ENCODE data around the gene CCDC40.

The CCDC40 gene

DNA sequence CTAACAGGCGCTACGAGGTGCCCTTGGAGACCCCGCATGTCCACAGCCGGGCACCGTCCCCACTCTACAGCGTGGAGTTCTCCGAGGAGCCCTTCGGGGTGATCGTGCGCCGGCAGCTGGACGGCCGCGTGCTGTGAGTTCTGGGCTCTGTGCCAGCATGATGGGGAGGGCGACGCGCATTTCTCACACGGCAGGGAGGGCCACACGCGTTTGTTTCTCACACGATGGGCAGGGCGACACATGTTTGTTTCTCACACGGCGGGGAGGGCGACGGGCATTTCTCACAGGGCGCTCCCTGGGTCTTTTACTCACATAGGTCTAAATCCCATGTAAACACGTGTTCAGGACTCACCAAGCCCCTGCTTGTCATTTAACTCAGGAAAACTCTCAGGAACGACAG, 69.3 kb downstream of the CCDC40 start:
- no peak for DNase-seq

DNA sequence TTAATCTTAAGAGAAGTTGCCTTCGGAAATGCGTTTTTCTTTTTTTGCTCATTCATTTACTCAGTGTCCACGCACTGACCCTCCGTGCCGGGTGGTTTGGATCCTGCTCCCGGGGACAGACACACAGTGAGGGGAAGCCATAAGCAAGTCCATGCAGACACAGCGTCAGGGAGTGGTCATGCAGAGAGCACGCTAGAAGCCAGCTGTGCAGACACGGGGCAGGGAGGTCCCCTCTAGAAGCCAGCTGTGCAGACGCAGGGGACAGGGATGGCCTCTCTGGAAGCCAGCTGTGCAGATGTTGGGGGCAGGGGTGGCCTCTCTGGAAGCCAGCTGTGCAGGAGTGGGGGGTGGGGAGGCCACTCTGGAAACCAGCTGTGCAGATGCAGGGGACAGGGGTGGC, 69.7 kb downstream of the CCDC40 start:
- DNase-seq = no peak

DNA sequence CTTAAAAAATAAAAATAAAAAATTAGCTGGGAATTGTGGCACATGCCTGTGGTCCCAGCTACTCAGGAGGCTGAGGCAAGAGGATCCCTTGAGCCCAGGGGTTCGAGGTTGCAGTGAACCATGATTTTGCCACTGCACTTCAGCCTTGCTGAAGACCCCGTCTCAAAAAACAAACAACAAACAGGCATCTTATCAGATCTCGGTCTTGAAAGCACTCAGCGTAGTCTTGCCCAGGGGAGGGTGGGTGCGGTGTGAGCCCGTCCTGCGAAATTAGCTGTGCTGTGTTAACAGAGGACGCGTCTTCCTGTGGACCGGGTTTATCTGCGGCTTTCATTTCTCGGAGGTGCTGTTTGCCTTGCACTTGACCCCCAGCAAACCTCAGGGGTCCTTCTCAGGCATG, 70.3 kb downstream of the CCDC40 start:
- DNase-seq = no peak

DNA sequence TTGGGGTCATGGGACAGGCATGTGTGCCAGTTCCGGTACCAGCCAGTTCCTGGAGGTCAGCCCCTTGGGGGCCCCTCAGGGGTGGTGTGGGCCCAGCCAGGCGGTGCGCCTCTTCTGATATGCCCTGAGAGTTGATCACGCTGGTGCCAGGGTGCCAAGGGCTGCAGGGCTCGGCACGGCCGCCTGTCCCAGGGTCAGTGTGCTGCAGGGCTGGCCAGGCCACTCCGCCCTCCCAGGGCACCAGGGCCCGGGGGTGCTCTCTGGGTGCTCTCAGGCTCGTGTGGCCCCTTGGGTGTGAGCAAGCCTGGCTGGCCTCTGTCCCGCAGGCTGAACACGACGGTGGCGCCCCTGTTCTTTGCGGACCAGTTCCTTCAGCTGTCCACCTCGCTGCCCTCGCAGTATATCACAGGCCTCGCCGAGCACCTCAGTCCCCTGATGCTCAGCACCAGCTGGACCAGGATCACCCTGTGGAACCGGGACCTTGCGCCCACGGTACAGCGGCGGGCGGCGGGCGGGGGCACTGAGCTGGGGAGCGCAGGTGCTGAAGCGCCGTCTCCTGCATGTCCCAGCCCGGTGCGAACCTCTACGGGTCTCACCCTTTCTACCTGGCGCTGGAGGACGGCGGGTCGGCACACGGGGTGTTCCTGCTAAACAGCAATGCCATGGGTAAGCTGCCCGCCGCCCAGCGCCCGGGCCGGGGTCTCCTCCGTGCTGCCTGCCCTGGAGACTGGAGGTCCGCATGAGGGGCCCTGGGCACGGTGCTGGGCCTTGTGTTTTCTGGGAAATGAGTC, 71.0 kb downstream of the CCDC40 start:
- no peak for DNase-seq

DNA sequence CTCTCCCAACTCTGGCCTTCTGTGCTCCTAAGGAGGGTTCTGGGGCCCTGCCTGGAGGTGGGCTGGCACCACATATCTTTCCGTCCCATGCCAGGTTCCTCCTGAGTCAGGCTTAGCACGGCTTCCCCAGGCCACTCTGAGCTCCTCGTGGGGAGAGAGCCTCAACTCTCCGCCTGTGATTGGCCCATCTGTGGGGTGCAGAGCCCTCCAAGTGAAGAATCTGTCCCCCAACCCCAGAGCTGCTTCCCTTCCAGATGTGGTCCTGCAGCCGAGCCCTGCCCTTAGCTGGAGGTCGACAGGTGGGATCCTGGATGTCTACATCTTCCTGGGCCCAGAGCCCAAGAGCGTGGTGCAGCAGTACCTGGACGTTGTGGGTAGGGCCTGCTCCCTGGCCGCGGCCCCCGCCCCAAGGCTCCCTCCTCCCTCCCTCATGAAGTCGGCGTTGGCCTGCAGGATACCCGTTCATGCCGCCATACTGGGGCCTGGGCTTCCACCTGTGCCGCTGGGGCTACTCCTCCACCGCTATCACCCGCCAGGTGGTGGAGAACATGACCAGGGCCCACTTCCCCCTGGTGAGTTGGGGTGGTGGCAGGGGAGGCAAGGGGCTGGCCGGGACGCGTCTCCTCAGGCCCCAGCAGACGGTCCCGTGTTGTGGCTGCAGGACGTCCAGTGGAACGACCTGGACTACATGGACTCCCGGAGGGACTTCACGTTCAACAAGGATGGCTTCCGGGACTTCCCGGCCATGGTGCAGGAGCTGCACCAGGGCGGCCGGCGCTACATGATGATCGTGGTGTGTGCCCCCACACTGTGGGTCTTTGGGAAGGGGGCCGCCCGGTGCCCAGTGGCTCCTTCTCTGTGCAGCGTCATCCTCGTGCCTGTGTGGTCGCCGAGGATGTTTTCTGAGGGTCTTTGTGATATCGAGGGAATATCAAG, 71.9 kb downstream of the CCDC40 start:
- DNase-seq = no peak

DNA sequence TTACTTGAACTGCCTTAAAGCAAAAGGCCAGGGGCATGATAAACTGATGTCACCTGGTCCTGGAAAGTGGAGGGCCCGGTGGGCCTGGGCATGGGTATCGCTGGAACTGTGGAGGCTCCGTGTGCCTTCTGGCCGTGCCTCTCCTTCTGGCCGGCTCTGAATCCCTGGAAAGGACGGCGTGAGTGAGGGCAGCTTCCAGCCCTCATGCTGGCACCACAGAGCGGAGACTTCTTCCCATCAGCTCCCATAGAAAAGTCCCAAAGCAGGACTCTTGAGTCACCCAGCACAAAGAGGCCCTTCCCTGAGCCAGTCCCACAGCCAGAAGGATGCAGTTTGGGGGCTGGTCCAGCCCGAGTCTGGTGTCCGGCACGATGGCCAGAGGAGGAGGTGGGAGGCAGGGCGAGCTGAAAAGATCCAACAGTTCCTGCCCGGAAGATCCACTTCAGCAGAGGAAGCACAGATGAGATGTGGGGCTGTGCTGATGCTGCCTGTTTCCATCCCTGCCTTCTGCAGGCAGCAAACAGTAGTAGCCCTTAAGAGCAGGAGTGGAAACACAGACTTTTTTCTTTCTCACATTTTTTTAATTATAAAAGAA, 72.7 kb downstream of the CCDC40 start:
- no peak for DNase-seq

DNA sequence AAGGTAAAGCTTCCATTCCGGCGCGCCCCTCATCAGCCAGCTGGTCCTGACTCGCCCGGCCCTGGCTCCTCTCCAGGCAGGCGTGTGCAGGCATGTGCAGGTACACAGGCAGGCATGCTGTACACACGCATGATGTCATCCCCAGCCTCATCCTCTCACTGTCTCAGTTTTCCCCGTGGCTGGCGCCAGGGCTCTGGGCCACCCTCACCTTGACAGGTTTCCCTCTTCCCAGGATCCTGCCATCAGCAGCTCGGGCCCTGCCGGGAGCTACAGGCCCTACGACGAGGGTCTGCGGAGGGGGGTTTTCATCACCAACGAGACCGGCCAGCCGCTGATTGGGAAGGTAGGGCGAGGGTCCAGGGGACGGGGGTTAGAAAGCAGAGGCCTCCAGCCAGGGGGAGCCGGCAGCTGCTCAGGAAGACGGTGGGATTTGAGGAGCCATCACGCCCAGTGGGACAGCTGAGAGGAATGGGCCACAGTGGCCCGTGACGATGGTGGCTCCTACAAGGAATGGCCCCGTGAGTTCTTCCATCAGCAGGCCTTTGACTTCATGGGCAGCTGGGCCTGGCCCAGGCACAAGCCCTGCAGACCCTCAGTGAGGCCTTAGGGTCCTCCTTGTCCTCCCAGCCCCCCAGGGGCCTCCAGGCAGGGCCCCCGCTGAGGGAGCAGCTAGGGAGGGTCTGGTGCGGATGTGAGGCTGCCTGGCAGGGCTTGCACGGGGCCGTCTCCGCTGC, 73.4 kb downstream of the CCDC40 start:
- DNase-seq = no peak

DNA sequence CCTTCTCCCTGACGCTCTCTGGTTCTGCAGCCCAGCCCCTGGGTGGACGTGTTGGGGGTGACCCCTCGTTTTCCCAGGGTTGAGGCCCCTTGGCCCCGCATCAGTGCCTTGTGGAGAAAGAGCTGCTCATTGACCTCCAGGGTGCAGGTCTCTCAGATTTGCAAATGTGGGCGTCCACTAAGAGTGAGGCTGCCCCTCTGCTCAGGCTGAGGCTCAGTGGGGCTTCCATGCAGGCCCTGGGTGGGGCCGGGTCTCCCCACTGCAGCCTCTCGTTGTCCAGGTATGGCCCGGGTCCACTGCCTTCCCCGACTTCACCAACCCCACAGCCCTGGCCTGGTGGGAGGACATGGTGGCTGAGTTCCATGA, 74.0 kb downstream of the CCDC40 start:
- no peak for DNase-seq

DNA sequence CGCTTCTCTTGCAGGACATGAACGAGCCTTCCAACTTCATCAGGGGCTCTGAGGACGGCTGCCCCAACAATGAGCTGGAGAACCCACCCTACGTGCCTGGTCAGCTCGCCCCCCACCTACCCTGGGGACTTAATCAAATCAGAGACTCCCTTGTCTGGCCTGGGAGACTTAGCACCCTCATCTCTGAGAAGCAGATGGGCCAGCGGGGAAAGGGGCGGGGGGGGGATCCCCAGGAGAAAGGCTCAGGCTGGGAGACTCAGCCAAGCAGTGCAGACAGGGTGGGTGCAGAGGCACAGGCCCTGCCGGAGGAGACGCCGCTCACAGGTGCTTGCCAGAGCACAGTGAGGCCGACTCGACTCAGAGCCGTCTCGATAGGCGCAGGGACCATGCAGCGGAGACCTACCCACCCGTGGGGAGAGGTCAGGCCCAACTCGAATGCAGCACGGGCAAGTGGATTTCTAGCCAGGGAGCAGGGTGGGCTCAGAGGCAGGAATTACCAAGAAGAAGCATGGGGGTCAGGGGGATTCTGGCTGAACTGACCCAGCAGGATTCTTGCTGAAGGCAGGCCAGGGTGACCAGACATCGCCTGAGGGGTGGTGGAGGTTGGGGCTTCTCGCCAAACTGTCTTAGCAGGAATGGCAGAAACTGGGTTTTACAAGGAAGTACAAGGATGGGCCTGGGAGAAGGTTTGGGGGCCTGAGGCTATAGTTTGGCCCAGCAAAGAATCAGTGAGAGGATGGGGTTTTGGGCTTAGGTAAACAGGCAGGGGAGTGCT, 74.7 kb downstream of the CCDC40 start:
- DNase-seq = no peak

DNA sequence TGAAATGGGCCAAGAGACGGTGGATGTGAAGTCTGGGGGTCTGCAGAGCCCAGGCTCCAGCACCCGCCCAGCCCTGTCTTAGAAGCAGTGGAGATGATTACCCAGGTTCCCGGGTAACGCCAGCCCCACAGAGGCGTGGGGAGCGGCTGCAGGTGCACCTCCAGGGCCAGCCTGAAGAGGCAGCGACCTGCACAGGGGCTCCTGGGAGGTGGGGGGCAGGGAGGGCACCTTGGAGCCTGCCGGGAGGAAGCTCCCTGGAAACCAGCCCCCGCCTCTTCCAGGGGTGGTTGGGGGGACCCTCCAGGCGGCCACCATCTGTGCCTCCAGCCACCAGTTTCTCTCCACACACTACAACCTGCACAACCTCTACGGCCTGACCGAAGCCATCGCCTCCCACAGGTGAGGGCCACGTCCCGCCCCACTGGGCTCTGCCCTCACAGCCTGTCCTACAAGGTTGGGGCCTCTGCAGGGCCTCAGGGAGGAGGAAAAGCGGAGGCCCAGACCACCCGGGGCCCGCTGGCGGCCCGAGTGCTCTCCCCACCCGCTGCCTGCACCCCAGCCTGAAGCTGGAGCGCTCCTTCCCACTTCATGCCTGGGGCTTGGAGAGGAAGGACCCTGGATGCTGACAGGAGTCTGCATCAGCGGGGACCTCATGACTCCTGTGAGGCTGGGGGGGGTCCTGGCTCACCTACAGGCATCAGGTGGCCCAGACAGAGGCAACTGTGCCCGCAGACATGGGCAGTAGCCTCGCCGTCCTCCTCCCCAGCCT, 75.4 kb downstream of the CCDC40 start:
- DNase-seq = no peak

DNA sequence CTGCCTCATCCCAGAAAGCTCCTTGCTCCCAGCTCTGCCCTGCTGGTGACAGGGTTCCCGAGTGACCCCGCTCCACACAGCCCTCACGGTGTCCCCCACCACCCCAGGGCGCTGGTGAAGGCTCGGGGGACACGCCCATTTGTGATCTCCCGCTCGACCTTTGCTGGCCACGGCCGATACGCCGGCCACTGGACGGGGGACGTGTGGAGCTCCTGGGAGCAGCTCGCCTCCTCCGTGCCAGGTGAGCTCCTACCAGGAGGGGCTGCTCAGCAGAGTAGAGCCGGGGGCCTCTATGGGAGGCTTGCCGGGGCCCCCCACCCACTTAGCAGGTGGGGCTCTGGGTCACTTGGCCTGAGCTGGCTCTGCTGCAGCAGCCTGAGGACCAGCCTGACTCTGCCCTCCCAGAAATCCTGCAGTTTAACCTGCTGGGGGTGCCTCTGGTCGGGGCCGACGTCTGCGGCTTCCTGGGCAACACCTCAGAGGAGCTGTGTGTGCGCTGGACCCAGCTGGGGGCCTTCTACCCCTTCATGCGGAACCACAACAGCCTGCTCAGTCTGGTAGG, 76.1 kb downstream of the CCDC40 start:
- no peak for DNase-seq

DNA sequence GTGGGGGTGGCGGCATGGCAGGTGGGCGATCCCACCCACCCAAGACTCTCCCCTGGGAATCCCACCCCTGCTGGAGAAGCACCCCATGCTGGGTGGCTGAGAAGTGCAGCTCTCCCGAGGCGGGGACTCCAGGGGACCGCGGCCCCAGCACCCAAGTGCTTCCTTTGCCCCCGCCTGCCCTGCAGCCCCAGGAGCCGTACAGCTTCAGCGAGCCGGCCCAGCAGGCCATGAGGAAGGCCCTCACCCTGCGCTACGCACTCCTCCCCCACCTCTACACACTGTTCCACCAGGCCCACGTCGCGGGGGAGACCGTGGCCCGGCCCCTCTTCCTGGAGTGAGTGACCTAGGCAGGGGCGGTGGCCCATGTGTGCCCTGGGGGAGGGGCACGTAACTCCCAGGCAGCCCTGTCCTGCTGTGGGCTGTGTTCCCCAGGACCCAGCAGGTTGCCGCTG, 76.6 kb downstream of the CCDC40 start:
- DNase-seq = no peak

DNA sequence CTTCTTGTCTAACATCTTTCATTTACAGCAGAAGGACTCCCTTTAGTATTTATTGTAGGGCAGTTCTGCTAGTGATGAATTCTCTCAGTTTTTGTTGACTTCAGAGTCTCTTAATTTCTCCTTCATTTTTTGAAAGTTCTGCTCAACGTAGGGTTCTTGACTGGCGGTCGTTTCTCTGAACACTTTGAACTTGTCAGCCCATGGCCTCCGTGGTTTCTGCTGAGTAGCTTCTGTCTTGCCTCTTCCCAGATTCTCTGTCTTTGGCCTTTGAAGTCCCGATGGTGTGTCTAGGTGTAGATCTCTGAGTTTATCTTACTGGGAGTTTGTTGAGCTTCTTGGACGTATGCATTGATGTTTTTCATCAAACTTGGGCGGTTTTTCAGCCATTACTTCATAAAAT, 78.3 kb downstream of the CCDC40 start:
- DNase-seq = no peak

DNA sequence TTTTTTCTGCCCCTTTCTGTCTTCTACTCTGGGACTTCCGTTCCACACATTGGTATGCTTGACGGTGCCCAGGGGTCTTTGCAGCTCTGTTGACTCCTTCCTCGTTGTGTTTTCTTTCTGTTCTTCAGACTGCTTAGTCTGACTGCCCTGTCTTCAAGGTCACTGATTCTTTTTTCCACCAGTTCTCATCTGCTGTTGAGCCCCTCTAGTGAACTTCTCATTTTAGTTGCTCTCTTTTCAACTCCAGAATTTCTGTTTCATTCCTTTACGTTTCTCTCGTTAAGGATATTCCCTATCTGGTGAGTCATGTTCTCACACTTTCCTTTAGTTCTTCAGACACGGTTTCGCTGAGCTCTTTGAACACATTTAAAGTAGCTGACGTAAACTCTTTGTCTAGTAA, 78.7 kb downstream of the CCDC40 start:
- no peak for DNase-seq

DNA sequence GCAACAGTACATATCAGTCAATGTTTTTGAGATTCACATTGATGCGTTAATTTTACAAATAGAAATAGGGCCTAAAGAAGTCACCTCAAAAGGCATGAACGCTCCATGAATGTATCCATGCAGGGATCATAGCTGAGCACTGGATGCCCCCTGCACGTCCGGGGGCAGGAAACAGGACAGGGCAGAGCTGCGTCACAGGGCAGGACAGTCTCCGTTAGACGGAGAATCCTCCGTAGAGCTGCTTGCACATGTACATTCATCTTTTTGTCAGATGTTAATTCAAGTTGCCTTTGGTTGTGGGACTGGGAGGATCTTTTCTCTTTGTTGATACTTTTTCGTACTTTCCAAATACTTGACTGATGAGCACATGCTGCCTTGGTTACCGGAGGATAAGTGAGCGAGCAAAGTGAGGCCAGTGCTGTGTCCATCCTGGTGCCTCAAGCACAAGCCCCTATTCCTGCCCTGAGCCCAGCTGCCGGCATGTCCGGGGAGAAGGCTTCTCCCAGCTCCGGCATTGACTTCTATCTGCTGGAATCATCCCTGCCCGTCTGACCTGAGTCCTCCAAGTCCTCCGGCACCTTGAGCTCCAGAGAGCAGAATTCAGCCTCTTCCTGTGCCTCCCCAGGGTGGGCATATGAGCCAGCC, 80.0 kb downstream of the CCDC40 start:
- DNase-seq = no peak

DNA sequence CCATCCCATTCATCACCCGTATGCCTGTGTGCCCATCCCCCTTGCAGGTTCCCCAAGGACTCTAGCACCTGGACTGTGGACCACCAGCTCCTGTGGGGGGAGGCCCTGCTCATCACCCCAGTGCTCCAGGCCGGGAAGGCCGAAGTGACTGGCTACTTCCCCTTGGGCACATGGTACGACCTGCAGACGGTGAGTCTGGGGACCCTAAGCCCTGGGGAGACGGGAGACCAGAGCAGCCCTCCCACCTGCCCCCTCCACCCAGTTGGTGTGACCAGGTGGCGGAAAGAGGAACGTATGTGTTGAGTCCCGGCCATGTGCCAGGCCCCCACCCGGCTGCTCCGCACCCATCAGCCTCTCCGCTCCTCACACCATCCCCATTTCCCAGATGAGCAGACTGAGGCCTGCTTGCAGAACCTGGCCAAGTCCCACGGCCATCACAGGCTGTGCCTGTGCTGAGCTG, 80.5 kb downstream of the CCDC40 start:
- DNase-seq = no peak

DNA sequence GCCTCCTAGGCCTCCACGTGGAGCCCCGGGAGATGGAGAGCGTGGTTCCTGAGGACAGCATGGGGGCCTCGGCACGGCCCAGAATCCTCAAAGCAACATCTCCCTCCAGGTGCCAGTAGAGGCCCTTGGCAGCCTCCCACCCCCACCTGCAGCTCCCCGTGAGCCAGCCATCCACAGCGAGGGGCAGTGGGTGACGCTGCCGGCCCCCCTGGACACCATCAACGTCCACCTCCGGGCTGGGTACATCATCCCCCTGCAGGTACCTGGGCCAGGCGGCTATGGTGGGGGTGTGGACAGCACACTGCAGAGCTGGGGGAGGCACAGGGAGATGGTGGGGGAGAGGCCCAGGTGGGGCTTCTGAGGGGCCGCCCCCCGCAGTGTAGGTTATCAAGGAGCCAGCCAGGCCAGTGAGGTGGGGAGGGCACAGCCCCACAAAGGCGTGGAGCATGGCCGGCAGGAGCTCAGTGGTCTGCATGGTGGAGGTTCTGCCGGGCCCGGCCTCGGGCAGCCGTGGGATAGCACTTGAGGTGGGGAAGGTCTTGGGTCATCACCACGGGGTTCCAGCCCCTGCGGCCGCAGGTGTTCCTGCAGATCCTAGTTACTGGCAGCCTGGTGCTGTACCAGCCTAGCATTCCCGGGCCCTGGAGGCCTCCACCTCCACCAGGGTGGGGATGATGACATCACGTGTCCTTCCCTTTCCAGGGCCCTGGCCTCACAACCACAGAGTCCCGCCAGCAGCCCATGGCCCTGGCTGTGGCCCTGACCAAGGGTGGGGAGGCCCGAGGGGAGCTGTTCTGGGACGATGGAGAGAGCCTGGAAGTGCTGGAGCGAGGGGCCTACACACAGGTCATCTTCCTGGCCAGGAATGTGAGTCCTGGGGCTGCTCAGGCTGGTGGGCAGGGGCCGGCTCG, 81.3 kb downstream of the CCDC40 start:
- DNase-seq = no peak

DNA sequence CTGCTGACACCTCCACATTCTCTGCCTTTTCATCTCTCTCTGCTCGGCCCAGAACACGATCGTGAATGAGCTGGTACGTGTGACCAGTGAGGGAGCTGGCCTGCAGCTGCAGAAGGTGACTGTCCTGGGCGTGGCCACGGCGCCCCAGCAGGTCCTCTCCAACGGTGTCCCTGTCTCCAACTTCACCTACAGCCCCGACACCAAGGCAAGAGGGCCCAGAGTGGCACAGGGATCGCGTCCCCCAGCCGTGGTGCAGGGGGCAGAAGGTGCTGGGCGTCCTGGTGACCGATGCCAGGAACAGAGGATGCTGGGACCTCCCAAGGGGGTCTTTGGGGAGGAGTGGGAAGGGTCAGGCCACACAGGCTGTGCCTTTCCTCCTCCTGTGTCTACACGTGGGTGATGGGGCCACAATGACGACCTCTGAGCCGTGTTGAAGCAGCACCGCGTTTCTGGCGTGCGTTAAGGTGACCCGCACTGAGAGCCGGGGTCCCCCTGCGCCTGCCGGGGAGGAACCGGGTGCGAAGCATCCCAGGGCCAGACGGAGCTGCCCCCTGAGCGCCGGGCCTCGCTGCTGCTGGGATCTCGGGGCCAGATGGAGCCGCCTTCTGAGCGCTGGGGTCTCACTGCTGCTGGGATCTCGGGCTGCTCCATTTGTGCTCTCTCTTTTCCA, 82.3 kb downstream of the CCDC40 start:
- no peak for DNase-seq
